ENCODE data around the gene FKBP8.

FKBP8 gene

GRCh38 chr19:18587962-18588610, 44.7 kb upstream of the FKBP8 start:
- peak overlapping the region; percentile 71 for H2BK5ac ChIP-seq (ENCODE audit: low read length)
- peak overlapping the region; percentile 99 for H3K4me2 ChIP-seq (ENCODE audit: insufficient read depth, low read length, poor library complexity, severe bottlenecking)

DNA sequence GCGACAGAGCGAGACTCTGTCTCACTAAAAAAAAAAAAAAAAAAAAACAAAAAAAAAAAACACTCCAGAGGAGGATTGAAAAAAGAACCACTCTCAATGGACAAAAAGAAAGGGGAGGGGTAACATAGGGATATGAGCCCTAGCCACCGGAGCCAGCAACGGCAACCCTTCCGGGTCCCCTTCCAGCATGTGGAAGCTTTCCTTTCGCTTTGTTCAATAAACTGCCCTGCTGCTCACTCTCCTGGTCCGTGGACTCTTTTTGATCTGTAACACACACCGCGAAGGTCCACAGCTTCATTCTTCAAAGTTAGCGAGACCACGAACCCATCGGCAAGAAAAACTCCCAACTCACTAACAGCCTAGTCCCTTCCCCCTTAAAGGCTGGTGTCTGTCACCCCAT, 44.2 kb upstream of the FKBP8 start:
- Histone ChIP-seq H3K23ac (ENCODE audit: low read depth, low read length, poor library complexity) (no peak overlapping the region), H3K4me3 (ENCODE audit: low read length in 2 of 2) (no peak overlapping the region), H2AK5ac (ENCODE audit: low read depth, low read length) (peak overlapping the region; percentile 3), H3K18ac (ENCODE audit: low read length) (peak overlapping the region; percentile 2), H3K4ac (ENCODE audit: low read length) (no peak overlapping the region), H3K9ac (ENCODE audit: low read depth, low read length, poor library complexity) (no peak overlapping the region), H2BK15ac (ENCODE audit: low read length) (peak overlapping the region; percentile 54), H3K79me1 (ENCODE audit: low read depth, low read length) (peaks cover 2% of the 10 kb centered on the region), H4K91ac (ENCODE audit: low read depth, low read length, poor library complexity) (no peak overlapping the region), H3K27ac (replicated peaks; ENCODE audit: low read length) (no peak overlapping the region), H2BK5ac (ENCODE audit: low read length) (peak overlapping the region; percentile 71), H2BK12ac (ENCODE audit: low read length) (no peak overlapping the region), H3K4me2 (ENCODE audit: insufficient read depth, low read length, poor library complexity, severe bottlenecking) (no peak overlapping the region), H3K9me3 (replicated peaks in 1 of 2; ENCODE audit: control insufficient read depth in 2 of 2, insufficient read depth in 1 of 2, low read depth in 1 of 2, low read length in 2 of 2) (no peaks in the 10 kb centered on the region), H3K14ac (ENCODE audit: low read length) (no peak overlapping the region), H3K4me1 (ENCODE audit: control insufficient read depth in 2 of 2, insufficient read depth in 1 of 2, low read depth in 1 of 2, low read length in 2 of 2) (peaks cover 5 to 9% of the 10 kb centered on the region in 2 donors), H4K8ac (ENCODE audit: low read depth, low read length) (no peak overlapping the region), H3K27me3 (ENCODE audit: control insufficient read depth in 3 of 3, insufficient read depth in 3 of 3, low read depth in 1 of 3, low read length in 3 of 3) (no peaks in the 10 kb centered on the region), H3K36me3 (replicated peaks in 1 of 2; ENCODE audit: control insufficient read depth in 2 of 2, insufficient read depth in 2 of 2, low read length in 2 of 2) (peaks cover 3 to 13% of the 10 kb centered on the region in 2 donors), H2BK120ac (ENCODE audit: low read depth, low read length) (no peak overlapping the region), H2AFZ (ENCODE audit: low read length) (peak overlapping the region; percentile 98)
- DNase-seq (ENCODE audit: low spot score) = no peak
- WGBS, 2 donors (ENCODE audit: extremely low coverage in 2 of 2, insufficient read length in 2 of 2, insufficient replicate concordance in 1 of 2) = no CpG with 5 or more reads among the region's 12 CpGs

More at GRCh38 chr19:18587962-18588610, 44.7 kb upstream of the FKBP8 start:
- Histone ChIP-seq H2BK120ac (ENCODE audit: low read depth, low read length) (no peak overlapping the region), H3K27me3 (ENCODE audit: control insufficient read depth in 3 of 3, insufficient read depth in 3 of 3, low read depth in 1 of 3, low read length in 3 of 3) (no peaks in the 10 kb centered on the region), H3K79me1 (ENCODE audit: low read depth, low read length) (peaks cover 2% of the 10 kb centered on the region), H3K27ac (replicated peaks; ENCODE audit: low read length) (peak overlapping the region; percentile 24), H3K18ac (ENCODE audit: low read length) (peak overlapping the region; percentile 20), H2AK5ac (ENCODE audit: low read depth, low read length) (peak overlapping the region; percentile 25), H4K8ac (ENCODE audit: low read depth, low read length) (no peak overlapping the region), H3K4ac (ENCODE audit: low read length) (no peak overlapping the region), H3K4me3 (ENCODE audit: low read length in 2 of 2) (peak overlapping the region; percentile 84 to 92), H2BK15ac (ENCODE audit: low read length) (peak overlapping the region; percentile 54), H2AFZ (ENCODE audit: low read length) (peak overlapping the region; percentile 98), H2BK12ac (ENCODE audit: low read length) (no peak overlapping the region), H3K4me1 (ENCODE audit: control insufficient read depth in 2 of 2, insufficient read depth in 1 of 2, low read depth in 1 of 2, low read length in 2 of 2) (peaks cover 5 to 9% of the 10 kb centered on the region in 2 donors), H3K23ac (ENCODE audit: low read depth, low read length, poor library complexity) (peak overlapping the region; percentile 100), H3K9ac (ENCODE audit: low read depth, low read length, poor library complexity) (peak overlapping the region; percentile 24), H3K14ac (ENCODE audit: low read length) (peak overlapping the region; percentile 1), H4K91ac (ENCODE audit: low read depth, low read length, poor library complexity) (no peak overlapping the region), H3K36me3 (replicated peaks in 1 of 2; ENCODE audit: control insufficient read depth in 2 of 2, insufficient read depth in 2 of 2, low read length in 2 of 2) (peaks cover 3 to 13% of the 10 kb centered on the region in 2 donors), H3K9me3 (replicated peaks in 1 of 2; ENCODE audit: control insufficient read depth in 2 of 2, insufficient read depth in 1 of 2, low read depth in 1 of 2, low read length in 2 of 2) (no peaks in the 10 kb centered on the region)
- DNase-seq (ENCODE audit: low spot score) = no peak
- no CpG with 5 or more reads among the region's 16 CpGs for WGBS, 2 donors (ENCODE audit: extremely low coverage in 2 of 2, insufficient read length in 2 of 2, insufficient replicate concordance in 1 of 2)

DNA sequence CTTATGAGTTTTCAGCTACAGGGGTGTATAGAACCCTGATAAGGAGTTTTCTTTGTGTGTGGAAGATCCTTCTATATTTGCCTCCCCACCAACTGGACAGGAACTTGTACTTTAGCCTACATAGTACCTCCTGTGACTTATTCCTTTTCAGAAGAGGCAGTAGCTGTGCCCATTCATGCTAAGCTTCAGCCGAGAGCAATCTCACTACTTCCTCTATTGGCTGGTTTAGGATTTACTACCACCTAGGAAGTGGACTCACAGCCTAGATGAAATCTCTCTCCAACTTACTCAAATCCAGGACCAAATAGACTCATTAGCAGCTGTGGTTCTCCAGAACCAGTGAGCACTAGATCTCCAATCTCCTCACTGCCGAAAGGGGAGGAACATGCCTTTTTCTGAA, 42.9 kb upstream of the FKBP8 start:
- H4K8ac ChIP-seq (ENCODE audit: low read depth, low read length) = no peak overlapping the region
- H3K4ac ChIP-seq (ENCODE audit: low read length) = no peak overlapping the region
- H3K4me3 ChIP-seq (ENCODE audit: low read length in 2 of 2) = no peak overlapping the region
- no peak overlapping the region for H3K27ac ChIP-seq (replicated peaks; ENCODE audit: low read length)
- no peak overlapping the region for H3K23ac ChIP-seq (ENCODE audit: low read depth, low read length, poor library complexity)
- no peak overlapping the region for H2AK5ac ChIP-seq (ENCODE audit: low read depth, low read length)
- H2BK120ac ChIP-seq (ENCODE audit: low read depth, low read length) = no peak overlapping the region
- no peak overlapping the region for H2BK12ac ChIP-seq (ENCODE audit: low read length)
- WGBS, 2 donors (ENCODE audit: extremely low coverage in 2 of 2, insufficient read length in 2 of 2, insufficient replicate concordance in 1 of 2) = no CpG with 5 or more reads among the region's 2 CpGs
- no peak for DNase-seq (ENCODE audit: low spot score)
- H3K36me3 ChIP-seq (replicated peaks in 1 of 2; ENCODE audit: control insufficient read depth in 2 of 2, insufficient read depth in 2 of 2, low read length in 2 of 2) = peaks cover 3 to 10% of the 10 kb centered on the region in 2 donors
- no peak overlapping the region for H3K14ac ChIP-seq (ENCODE audit: low read length)
- peaks cover 2% of the 10 kb centered on the region for H3K79me1 ChIP-seq (ENCODE audit: low read depth, low read length)
- H3K9ac ChIP-seq (ENCODE audit: low read depth, low read length, poor library complexity) = no peak overlapping the region
- H2BK5ac ChIP-seq (ENCODE audit: low read length) = no peak overlapping the region
- H3K9me3 ChIP-seq (replicated peaks in 1 of 2; ENCODE audit: control insufficient read depth in 2 of 2, insufficient read depth in 1 of 2, low read depth in 1 of 2, low read length in 2 of 2) = no peaks in the 10 kb centered on the region
- no peak overlapping the region for H3K4me2 ChIP-seq (ENCODE audit: insufficient read depth, low read length, poor library complexity, severe bottlenecking)
- H2AFZ ChIP-seq (ENCODE audit: low read length) = no peak overlapping the region
- H4K91ac ChIP-seq (ENCODE audit: low read depth, low read length, poor library complexity) = no peak overlapping the region
- no peak overlapping the region for H3K18ac ChIP-seq (ENCODE audit: low read length)
- H2BK15ac ChIP-seq (ENCODE audit: low read length) = no peak overlapping the region
- peaks cover 5 to 9% of the 10 kb centered on the region in 2 donors for H3K4me1 ChIP-seq (ENCODE audit: control insufficient read depth in 2 of 2, insufficient read depth in 1 of 2, low read depth in 1 of 2, low read length in 2 of 2)
- no peaks in the 10 kb centered on the region for H3K27me3 ChIP-seq (ENCODE audit: control insufficient read depth in 3 of 3, insufficient read depth in 3 of 3, low read depth in 1 of 3, low read length in 3 of 3)

GRCh38 chr19:18580311-18580710, 36.9 kb upstream of the FKBP8 start:
- Histone ChIP-seq H2AFZ (ENCODE audit: low read length) (no peak overlapping the region), H3K36me3 (replicated peaks in 1 of 2; ENCODE audit: control insufficient read depth in 2 of 2, insufficient read depth in 2 of 2, low read length in 2 of 2) (peaks cover 7 to 26% of the 10 kb centered on the region in 2 donors), H2BK5ac (ENCODE audit: low read length) (no peak overlapping the region), H4K8ac (ENCODE audit: low read depth, low read length) (no peak overlapping the region), H2BK12ac (ENCODE audit: low read length) (no peak overlapping the region), H3K18ac (ENCODE audit: low read length) (no peak overlapping the region), H2AK5ac (ENCODE audit: low read depth, low read length) (peak overlapping the region; percentile 86), H3K9ac (ENCODE audit: low read depth, low read length, poor library complexity) (no peak overlapping the region), H2BK15ac (ENCODE audit: low read length) (no peak overlapping the region), H3K79me1 (ENCODE audit: low read depth, low read length) (no peaks in the 10 kb centered on the region), H3K27ac (replicated peaks; ENCODE audit: low read length) (no peak overlapping the region), H2BK120ac (ENCODE audit: low read depth, low read length) (no peak overlapping the region), H3K4me3 (ENCODE audit: low read length in 2 of 2) (no peak overlapping the region), H3K14ac (ENCODE audit: low read length) (no peak overlapping the region), H4K91ac (ENCODE audit: low read depth, low read length, poor library complexity) (no peak overlapping the region), H3K4me2 (ENCODE audit: insufficient read depth, low read length, poor library complexity, severe bottlenecking) (no peak overlapping the region), H3K27me3 (ENCODE audit: control insufficient read depth in 3 of 3, insufficient read depth in 3 of 3, low read depth in 1 of 3, low read length in 3 of 3) (no peaks in the 10 kb centered on the region), H3K23ac (ENCODE audit: low read depth, low read length, poor library complexity) (no peak overlapping the region), H3K9me3 (replicated peaks in 1 of 2; ENCODE audit: control insufficient read depth in 2 of 2, insufficient read depth in 1 of 2, low read depth in 1 of 2, low read length in 2 of 2) (no peaks in the 10 kb centered on the region), H3K4me1 (ENCODE audit: control insufficient read depth in 2 of 2, insufficient read depth in 1 of 2, low read depth in 1 of 2, low read length in 2 of 2) (no peaks in the 10 kb centered on the region), H3K4ac (ENCODE audit: low read length) (no peak overlapping the region)
- no CpG with 5 or more reads among the region's 7 CpGs for WGBS, 2 donors (ENCODE audit: extremely low coverage in 2 of 2, insufficient read length in 2 of 2, insufficient replicate concordance in 1 of 2)
- no peak for DNase-seq (ENCODE audit: low spot score)
